CD8-positive, alpha-beta memory T cell (primary cell): ENCODE data around the gene HOXD10. TPM values are rescaled to one million over a fixed set of nuclear protein-coding genes. Genes with fewer than 3 reads are reported as not detected.

Experiments used
- CTCF ChIA-PET: fragments of 350-600 bp; sonication (Branson Sonifier 250); formaldehyde crosslinking; loops from one replicate; lab custom pipeline; 2021; ENCODE audit warnings: antibody characterized with exemption; lab: Charles Lee
- POLR2A ChIA-PET: fragments of 350-600 bp; sonication (Branson Sonifier 250); formaldehyde crosslinking; loops from one replicate; lab custom pipeline; 2021; ENCODE audit warnings: antibody characterized with exemption; lab: Charles Lee
- DNase-seq, 5 donors: peaks; one replicate each; pipeline versions ENCODE4 v3.0.0 to v3.0.0-alpha.2; 2020 to 2022; ENCODE audit warnings: mixed read lengths in 1 of 5
- H3K27ac ChIP-seq: one replicate; pipeline ENCODE4 v1.7.0; 2013; ENCODE audit warnings: low read depth, mild to moderate bottlenecking, low read length, moderate library complexity
- H3K27me3 ChIP-seq: 2 replicates; pipeline ENCODE4 v1.7.0; 2013; ENCODE audit warnings: low read length, mild to moderate bottlenecking; ENCODE audit not compliant: insufficient read depth, poor library complexity, severe bottlenecking
- H3K36me3 ChIP-seq: 2 replicates; pipeline ENCODE4 v1.7.0; 2013; ENCODE audit warnings: mild to moderate bottlenecking, low read length, moderate library complexity; ENCODE audit not compliant: insufficient read depth
- H3K4me1 ChIP-seq: 2 replicates; pipeline ENCODE4 v1.7.0; 2013; ENCODE audit warnings: mild to moderate bottlenecking, low read length, moderate library complexity; ENCODE audit not compliant: insufficient read depth
- H3K4me3 ChIP-seq: 2 replicates; pipeline ENCODE4 v1.7.0; 2013; ENCODE audit warnings: mild to moderate bottlenecking, low read length
- H3K9me3 ChIP-seq: 2 replicates; pipeline ENCODE4 v1.7.0; 2013; ENCODE audit warnings: mild to moderate bottlenecking, low read length
- H3K27ac Mint-ChIP-seq, 8 donors: one replicate each; pipeline ENCODE4 v1.8.0; 2020 to 2021; ENCODE audit warnings: mixed read lengths in 8 of 8, mild to moderate bottlenecking in 6 of 8, inconsistent platforms in 3 of 8, moderate library complexity in 3 of 8
- H3K27me3 Mint-ChIP-seq, 2 donors: one replicate each; pipeline ENCODE4 v1.8.0; 2020 to 2021; ENCODE audit warnings: mixed read lengths in 2 of 2, mild to moderate bottlenecking in 1 of 2, moderate library complexity in 1 of 2
- H3K36me3 Mint-ChIP-seq, 3 donors: one replicate each; pipeline ENCODE4 v1.8.0; 2020 to 2021; ENCODE audit warnings: mixed read lengths in 3 of 3, inconsistent platforms in 1 of 3, mild to moderate bottlenecking in 1 of 3
- H3K4me1 Mint-ChIP-seq, 3 donors: one replicate each; pipeline ENCODE4 v1.8.0; 2020 to 2021; ENCODE audit warnings: mixed read lengths in 3 of 3, inconsistent platforms in 1 of 3, mild to moderate bottlenecking in 1 of 3
- H3K4me3 Mint-ChIP-seq, 7 donors: one replicate each; pipeline ENCODE4 v1.8.0; 2020 to 2021; ENCODE audit warnings: mixed read lengths in 7 of 7, mild to moderate bottlenecking in 6 of 7, moderate library complexity in 4 of 7, inconsistent platforms in 2 of 7
- H3K9me3 Mint-ChIP-seq, 5 donors: one replicate each; pipeline ENCODE4 v1.8.0; 2020 to 2022; ENCODE audit warnings: mixed read lengths in 5 of 5, mild to moderate bottlenecking in 3 of 5, moderate library complexity in 2 of 5, inconsistent platforms in 1 of 5
- polyA plus RNA-seq: library from polyadenylated mRNA; unstranded; fragments of 300-500 nt; fragmentation: Illumina TruSeq; gene quantifications from one replicate; pipeline ENCODE4 v1.2.3, GENCODE V29; 2021
- total RNA-seq, 2 experiments: library from RNA; stranded (reverse); gene quantifications; one replicate each; pipeline ENCODE4 v1.2.3, GENCODE V29; 2021

The HOXD10 gene
- total and polyA plus RNA-seq, 3 experiments from 2014 or later = not detected

DNA sequence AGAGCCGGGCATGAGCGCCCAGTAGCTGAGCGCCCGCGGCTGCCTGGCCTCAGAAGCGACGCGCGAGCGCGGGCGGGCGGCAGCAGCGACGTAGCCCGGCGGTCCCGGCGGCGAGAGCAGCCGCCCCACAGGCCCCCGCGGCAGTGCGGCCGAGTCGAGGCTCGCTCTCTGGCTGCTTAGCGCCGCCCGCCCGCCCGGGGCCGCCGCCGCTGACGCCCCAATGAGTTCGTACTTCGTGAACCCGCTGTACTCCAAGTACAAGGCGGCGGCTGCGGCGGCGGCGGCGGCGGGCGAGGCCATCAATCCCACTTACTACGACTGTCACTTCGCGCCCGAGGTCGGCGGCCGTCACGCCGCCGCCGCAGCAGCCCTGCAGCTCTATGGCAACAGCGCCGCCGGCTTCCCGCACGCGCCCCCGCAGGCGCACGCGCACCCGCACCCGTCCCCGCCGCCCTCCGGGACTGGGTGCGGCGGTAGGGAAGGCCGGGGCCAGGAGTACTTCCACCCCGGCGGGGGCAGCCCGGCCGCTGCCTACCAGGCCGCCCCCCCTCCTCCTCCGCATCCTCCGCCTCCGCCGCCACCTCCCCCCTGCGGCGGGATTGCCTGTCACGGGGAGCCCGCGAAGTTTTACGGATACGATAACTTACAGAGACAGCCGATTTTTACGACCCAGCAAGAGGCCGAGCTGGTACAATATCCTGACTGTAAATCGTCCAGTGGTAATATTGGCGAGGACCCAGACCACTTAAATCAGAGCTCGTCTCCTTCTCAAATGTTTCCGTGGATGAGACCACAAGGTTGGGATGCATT is 13.8 kb downstream of the HOXD10 start:
- Histone ChIP-seq H3K27me3 (peaks cover 88% of the 10 kb centered on the region), H3K4me3 (no peak overlapping the region), H3K4me1 (peaks cover 20% of the 10 kb centered on the region), H3K36me3 (no peaks in the 10 kb centered on the region), H3K27ac (no peak overlapping the region), H3K9me3 (no peaks in the 10 kb centered on the region)
- H3K36me3 Mint-ChIP-seq = no peaks in the 10 kb centered on the region
- peak overlapping the region; percentile 60 to 92 (median 78) for H3K4me3 Mint-ChIP-seq
- H3K27me3 Mint-ChIP-seq = peaks cover 79 to 87% of the 10 kb centered on the region in 2 donors
- peaks cover 31 to 48% (median 38%) of the 10 kb centered on the region in 3 donors for H3K4me1 Mint-ChIP-seq
- H3K9me3 Mint-ChIP-seq = peaks cover 5 to 33% (median 21%) of the 10 kb centered on the region in 5 donors
- POLR2A ChIA-PET = no interaction called here
- peak in 2 of 5 donors; percentile 27 to 30 for DNase-seq
- CTCF ChIA-PET = interaction anchor here (0.9 to 2.4 kb wide), 3 partner anchors 13 to 325 kb away, joined by 3 to 14 read pairs (median 3); no protein-coding TSS in a partner anchor
- peak overlapping the region in 2 of 8 donors; percentile 13 to 71 for H3K27ac Mint-ChIP-seq

DNA sequence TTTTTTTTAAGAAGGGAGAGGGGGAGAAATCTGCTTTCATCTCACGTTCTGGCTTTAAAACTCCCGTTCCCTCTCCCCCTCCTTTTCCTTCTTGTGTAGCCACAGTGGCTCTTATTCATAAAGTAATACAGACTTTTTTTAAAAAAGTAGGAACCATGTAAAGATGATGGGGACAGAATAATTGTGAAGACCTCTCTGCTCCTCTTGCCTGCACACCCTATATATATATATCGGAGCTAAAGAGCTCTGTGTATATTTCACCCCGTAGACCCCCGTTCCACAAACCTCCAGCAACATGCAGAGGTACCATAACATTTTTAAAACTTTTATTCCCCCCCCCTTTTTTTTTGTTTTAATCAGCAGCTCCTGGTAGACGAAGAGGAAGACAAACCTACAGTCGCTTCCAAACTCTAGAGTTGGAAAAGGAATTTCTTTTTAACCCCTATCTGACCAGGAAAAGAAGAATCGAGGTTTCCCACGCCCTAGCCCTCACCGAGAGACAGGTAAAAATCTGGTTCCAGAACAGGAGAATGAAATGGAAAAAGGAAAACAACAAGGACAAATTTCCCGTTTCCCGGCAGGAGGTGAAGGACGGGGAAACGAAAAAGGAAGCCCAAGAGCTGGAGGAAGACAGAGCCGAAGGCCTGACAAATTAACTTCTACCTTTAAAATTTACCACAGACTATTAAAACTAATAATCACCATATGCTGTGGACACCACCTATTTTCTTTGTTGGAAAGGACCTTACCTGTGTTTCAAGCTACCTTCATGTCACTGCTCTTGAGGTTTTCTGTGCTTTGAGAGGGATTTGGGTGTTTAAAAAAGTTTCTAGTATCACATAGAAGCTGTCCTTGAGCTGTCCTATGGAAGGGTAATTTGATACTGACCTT is 14.6 kb downstream of the HOXD10 start:
- H3K4me1 ChIP-seq = peaks cover 26% of the 10 kb centered on the region
- no peak for DNase-seq
- no peak overlapping the region for H3K27ac ChIP-seq
- Mint-ChIP-seq H3K27me3 (peaks cover 80 to 87% of the 10 kb centered on the region in 2 donors), H3K27ac (peak overlapping the region in 4 of 8 donors; percentile 13 to 85 (median 52)), H3K4me1 (peaks cover 35 to 57% (median 46%) of the 10 kb centered on the region in 3 donors), H3K4me3 (peak overlapping the region; percentile 60 to 92 (median 78)), H3K36me3 (no peaks in the 10 kb centered on the region), H3K9me3 (peaks cover 5 to 38% (median 21%) of the 10 kb centered on the region in 5 donors)
- POLR2A ChIA-PET = no interaction called here
- H3K27me3 ChIP-seq = peaks cover 88% of the 10 kb centered on the region
- H3K9me3 ChIP-seq = no peaks in the 10 kb centered on the region
- CTCF ChIA-PET = interaction anchor here (0.9 to 2.4 kb wide), 9 partner anchors 9 to 1017 kb away, joined by 3 to 14 read pairs (median 3); partner anchors contain the start of gene HOXD9
- H3K4me3 ChIP-seq = no peak overlapping the region
- H3K36me3 ChIP-seq = no peaks in the 10 kb centered on the region

DNA sequence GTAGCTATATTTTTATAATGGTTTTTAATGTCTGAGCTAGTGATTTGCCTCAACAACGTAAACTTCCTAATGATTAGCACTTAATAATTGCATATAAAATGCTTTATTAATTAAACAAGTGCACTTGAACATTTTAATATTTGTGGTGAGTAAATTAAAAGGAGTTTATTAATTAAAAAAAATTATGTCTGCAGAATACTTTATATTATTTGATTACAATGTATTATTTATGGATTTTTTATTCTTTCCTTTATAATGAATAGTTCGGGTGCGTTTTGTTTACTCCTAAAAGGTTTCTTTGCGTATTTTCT is 15.2 kb downstream of the HOXD10 start:
- H3K27me3 ChIP-seq = peaks cover 87% of the 10 kb centered on the region
- H3K27ac Mint-ChIP-seq = peak overlapping the region in 1 of 8 donors; percentile 13
- H3K27me3 Mint-ChIP-seq = peaks cover 76 to 85% of the 10 kb centered on the region in 2 donors
- H3K4me3 ChIP-seq = no peak overlapping the region
- H3K4me1 ChIP-seq = peaks cover 32% of the 10 kb centered on the region
- POLR2A ChIA-PET = no interaction called here
- no peak overlapping the region for H3K27ac ChIP-seq
- peaks cover 5 to 38% (median 23%) of the 10 kb centered on the region in 5 donors for H3K9me3 Mint-ChIP-seq
- CTCF ChIA-PET = interaction anchor here (1.2 to 2.4 kb wide), 8 partner anchors 10 to 1017 kb away, joined by 3 to 14 read pairs (median 4); partner anchors contain the start of gene HOXD9
- no peaks in the 10 kb centered on the region for H3K36me3 Mint-ChIP-seq
- H3K4me1 Mint-ChIP-seq = peaks cover 35 to 58% (median 49%) of the 10 kb centered on the region in 3 donors
- no peaks in the 10 kb centered on the region for H3K9me3 ChIP-seq
- H3K4me3 Mint-ChIP-seq = peak overlapping the region in 6 of 7 donors; percentile 77 to 89 (median 82)
- no peak for DNase-seq
- no peaks in the 10 kb centered on the region for H3K36me3 ChIP-seq

DNA sequence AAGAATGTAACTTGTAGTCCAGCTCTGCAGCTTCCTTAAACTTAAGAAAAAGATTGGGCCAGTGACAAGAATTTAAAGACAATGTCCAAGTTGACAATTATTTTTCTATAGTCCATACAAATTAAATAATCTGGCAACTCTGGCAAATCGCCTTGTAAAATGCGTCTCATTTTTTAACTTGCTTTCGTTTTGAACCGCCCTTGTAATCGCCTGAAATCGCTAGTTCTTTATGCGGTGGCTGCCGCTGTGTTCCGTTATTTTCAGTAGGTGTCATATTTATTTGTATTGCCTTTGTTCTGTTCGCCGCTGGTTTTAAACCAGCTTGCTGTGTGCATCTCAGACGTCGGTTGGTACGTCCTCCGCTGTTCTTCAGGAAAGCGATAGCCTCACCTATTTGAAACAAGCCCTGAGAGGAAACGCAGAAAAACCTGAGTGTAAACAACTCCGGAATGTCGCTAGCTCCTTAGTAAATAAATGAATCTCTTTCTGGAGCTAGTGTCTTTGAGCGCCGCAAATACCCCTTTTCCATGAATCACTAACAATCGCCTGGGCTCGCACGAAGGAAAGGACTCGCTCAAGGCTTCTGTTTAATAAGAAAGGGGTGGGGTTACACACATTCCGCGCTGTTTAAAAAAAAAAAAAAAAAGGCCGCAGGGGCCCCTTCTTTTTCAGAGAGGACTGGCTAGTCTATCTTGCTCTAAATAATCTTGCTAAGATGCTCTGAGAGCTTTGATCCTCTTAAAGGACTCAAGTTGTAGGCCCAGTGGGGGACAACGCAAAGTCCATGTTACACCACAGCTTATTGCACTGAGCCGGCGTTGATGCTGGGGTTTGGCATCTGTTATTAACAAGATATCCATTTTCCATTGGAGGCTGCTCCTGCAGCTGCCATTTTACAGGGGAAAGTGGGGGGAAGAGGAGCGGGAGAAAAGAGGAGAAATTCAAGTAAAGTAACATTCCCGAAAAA is 15.9 kb downstream of the HOXD10 start:
- Histone ChIP-seq H3K27ac (no peak overlapping the region), H3K36me3 (no peaks in the 10 kb centered on the region), H3K9me3 (no peaks in the 10 kb centered on the region), H3K27me3 (peaks cover 89% of the 10 kb centered on the region), H3K4me3 (peak overlapping the region; percentile 37), H3K4me1 (peaks cover 35% of the 10 kb centered on the region)
- H3K4me1 Mint-ChIP-seq = peaks cover 34 to 56% (median 55%) of the 10 kb centered on the region in 3 donors
- ChIA-PET CTCF (interaction anchor here (0.8 to 2.4 kb wide), 9 partner anchors 10 to 1016 kb away, joined by 3 to 14 read pairs (median 3); partner anchors contain the start of gene HOXD9), POLR2A (no interaction called here)
- H3K36me3 Mint-ChIP-seq = no peaks in the 10 kb centered on the region
- H3K27me3 Mint-ChIP-seq = peaks cover 78 to 85% of the 10 kb centered on the region in 2 donors
- peak overlapping the region; percentile 45 to 89 (median 81) for H3K4me3 Mint-ChIP-seq
- H3K27ac Mint-ChIP-seq = peak overlapping the region in 3 of 8 donors; percentile 13 to 65 (median 29)
- peaks cover 5 to 41% (median 23%) of the 10 kb centered on the region in 5 donors for H3K9me3 Mint-ChIP-seq
- peak in 1 of 5 donors; percentile 27 for DNase-seq

DNA sequence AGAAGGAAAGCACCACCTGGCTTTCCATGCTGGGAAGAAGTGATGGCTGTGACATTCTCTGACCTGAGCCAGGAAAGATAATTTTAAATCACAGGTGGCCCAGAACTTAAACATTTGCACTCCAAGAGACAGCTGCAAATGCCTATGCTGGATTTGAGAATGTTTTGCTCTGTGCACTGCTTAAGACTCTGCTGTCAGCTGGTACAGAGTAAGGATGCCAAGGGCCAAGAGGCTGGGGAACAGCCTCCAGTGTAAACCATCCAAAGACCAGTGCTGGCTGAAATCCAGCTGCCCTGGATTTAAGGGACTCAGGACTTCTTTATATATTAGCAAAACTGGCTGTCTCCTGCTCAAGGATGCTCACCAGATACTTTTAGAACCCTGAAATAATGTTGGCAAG is 16.8 kb downstream of the HOXD10 start:
- peaks cover 31% of the 10 kb centered on the region for H3K4me1 ChIP-seq
- POLR2A ChIA-PET = no interaction called here

DNA sequence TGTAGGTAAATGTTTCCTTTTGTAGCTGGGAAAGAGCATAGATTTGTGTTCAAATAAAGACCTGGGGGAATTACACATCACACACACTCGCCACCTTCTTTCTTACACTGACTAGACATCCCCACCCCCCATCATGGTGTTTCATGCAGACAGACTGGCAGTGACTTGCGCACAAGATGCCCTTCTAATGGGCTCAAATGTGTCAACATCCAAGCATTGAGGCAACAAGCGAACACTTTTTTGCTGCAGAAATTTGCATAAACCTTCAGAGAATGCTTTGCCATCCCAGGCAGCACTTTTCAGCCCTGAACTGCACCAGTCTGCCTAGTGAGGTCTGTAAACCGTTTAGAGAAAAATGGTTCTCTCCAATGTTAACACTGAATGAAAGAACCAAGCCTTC is 17.5 kb downstream of the HOXD10 start:
- ChIA-PET CTCF (no interaction called here), POLR2A (no interaction called here)
- Mint-ChIP-seq H3K36me3 (no peaks in the 10 kb centered on the region), H3K4me1 (peaks cover 28 to 50% (median 44%) of the 10 kb centered on the region in 3 donors), H3K4me3 (no peak overlapping the region), H3K27me3 (peaks cover 78 to 85% of the 10 kb centered on the region in 2 donors), H3K9me3 (peaks cover 13 to 44% (median 30%) of the 10 kb centered on the region in 5 donors), H3K27ac (peak overlapping the region in 1 of 8 donors; percentile 10)
- H3K36me3 ChIP-seq = no peaks in the 10 kb centered on the region
- peaks cover 89% of the 10 kb centered on the region for H3K27me3 ChIP-seq
- peaks cover 4% of the 10 kb centered on the region for H3K9me3 ChIP-seq
- no peak for DNase-seq
- no peak overlapping the region for H3K27ac ChIP-seq
- no peak overlapping the region for H3K4me3 ChIP-seq
- peaks cover 29% of the 10 kb centered on the region for H3K4me1 ChIP-seq

More for the DNA sequence above, 16.8 kb downstream of the HOXD10 start:
- peaks cover 30 to 51% (median 49%) of the 10 kb centered on the region in 3 donors for H3K4me1 Mint-ChIP-seq
- H3K27me3 Mint-ChIP-seq = peaks cover 78 to 85% of the 10 kb centered on the region in 2 donors
- peaks cover 89% of the 10 kb centered on the region for H3K27me3 ChIP-seq
- no peak overlapping the region for H3K4me3 ChIP-seq
- CTCF ChIA-PET = interaction anchor here (2.0 kb wide), 1 partner anchor 1015 kb away, joined by 9 read pairs; no protein-coding TSS in a partner anchor
- H3K27ac Mint-ChIP-seq = peak overlapping the region in 1 of 8 donors; percentile 10
- no peak for DNase-seq
- peaks cover 4% of the 10 kb centered on the region for H3K9me3 ChIP-seq
- H3K4me3 Mint-ChIP-seq = peak overlapping the region in 1 of 7 donors; percentile 37
- H3K9me3 Mint-ChIP-seq = peaks cover 8 to 42% (median 26%) of the 10 kb centered on the region in 5 donors
- H3K27ac ChIP-seq = no peak overlapping the region
- no peaks in the 10 kb centered on the region for H3K36me3 Mint-ChIP-seq
- no peaks in the 10 kb centered on the region for H3K36me3 ChIP-seq

DNA sequence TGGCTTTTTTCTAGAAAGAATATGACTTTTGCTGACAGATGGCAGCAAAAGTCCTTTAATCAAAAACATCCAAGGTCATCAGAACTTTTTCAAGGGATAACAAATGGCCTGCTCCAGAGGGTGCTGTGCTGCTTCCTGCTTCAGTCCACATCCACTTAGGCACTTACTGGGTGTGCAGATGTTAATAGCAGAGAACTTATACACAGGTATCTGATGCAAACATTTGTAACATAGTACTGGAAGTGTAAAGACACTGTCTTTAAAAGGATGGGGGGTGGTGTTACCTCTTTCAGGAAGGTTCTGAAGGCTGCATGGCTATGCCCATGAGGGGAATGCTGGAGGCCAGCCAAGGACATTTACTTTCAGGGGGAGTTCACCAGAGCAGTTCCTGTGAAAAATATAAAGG is 18.5 kb downstream of the HOXD10 start:
- POLR2A ChIA-PET = no interaction called here
- Mint-ChIP-seq H3K4me3 (peak overlapping the region in 4 of 7 donors; percentile 22 to 84 (median 50)), H3K36me3 (no peaks in the 10 kb centered on the region), H3K4me1 (peaks cover 31 to 53% (median 49%) of the 10 kb centered on the region in 3 donors), H3K9me3 (peaks cover 17 to 43% (median 34%) of the 10 kb centered on the region in 5 donors), H3K27ac (peak overlapping the region in 2 of 8 donors; percentile 37 to 50), H3K27me3 (peaks cover 82 to 92% of the 10 kb centered on the region in 2 donors)
- Histone ChIP-seq H3K27ac (no peak overlapping the region), H3K36me3 (no peaks in the 10 kb centered on the region), H3K27me3 (peaks cover 92% of the 10 kb centered on the region), H3K4me1 (peaks cover 28% of the 10 kb centered on the region), H3K9me3 (peaks cover 4% of the 10 kb centered on the region), H3K4me3 (no peak overlapping the region)
- no peak for DNase-seq
- CTCF ChIA-PET = no interaction called here
